Tibial nerve (tissue), 3 donors: ENCODE data around the gene NRCAM.

Experiments used
- CTCF ChIP-seq, 5 experiments: fragments of 200-600 bp in 3 of 5; fragments of 450-650 bp in 2 of 5; sonication (generic) in 3 of 5; IDR thresholded peaks; one replicate each; pipeline ENCODE4 v1.5.1; 2016 to 2019; ENCODE audit warnings: antibody characterized with exemption in 5 of 5, mild to moderate bottlenecking in 3 of 5, moderate library complexity in 2 of 5
- POLR2A ChIP-seq, 2 donors: fragments of 450-650 bp; IDR thresholded peaks; one replicate each; pipeline ENCODE4 v1.6.1; 2017; ENCODE audit warnings: antibody characterized with exemption in 2 of 2, mild to moderate bottlenecking in 2 of 2, moderate library complexity in 2 of 2

- TF ChIP-seq CTCF (IDR thresholded peaks at IDR 0.05) (no peak), POLR2A (IDR thresholded peaks at IDR 0.05) (no peak)
These were observed 254.5 kb downstream of the NRCAM start for GRCh38 chr7:108201766-108202165.
